HepG2 (cell line): ENCODE measurements around the gene CBLN3. TPM values are rescaled to one million over a fixed set of nuclear protein-coding genes. Genes with fewer than 3 reads are reported as not detected.
A peak's percentile ranks its signal among the peaks of the same experiment; 100 is the strongest.

Experiments used
- ATF5 ChIP-seq: sonication (generic); formaldehyde crosslinking; IDR thresholded peaks from 2 replicates; pipeline ENCODE4 v1.4.0; 2020; ENCODE audit warnings: mild to moderate bottlenecking, low read depth, missing genetic modification reagents
- IKZF1 ChIP-seq: fragments of 450-650 bp; IDR thresholded peaks from 2 replicates; pipeline ENCODE4 v1.7.1; 2016
- MED13 ChIP-seq: sonication (generic); formaldehyde crosslinking; IDR thresholded peaks from 2 replicates; pipeline ENCODE4 v1.5.0; 2020; ENCODE audit warnings: missing genetic modification reagents
- NR2F6 ChIP-seq, 2 experiments: IDR thresholded peaks; 2 replicates each; pipeline ENCODE4 v1.6.1; 2016; ENCODE audit warnings: antibody characterized with exemption in 1 of 2, mild to moderate bottlenecking in 1 of 2
- PTBP1 ChIP-seq: fragments of 200-400 bp; formaldehyde crosslinking; IDR thresholded peaks from 2 replicates; pipeline ENCODE4 v1.6.1; 2018; ENCODE audit warnings: low read length, low read depth; ENCODE audit not compliant: poor library complexity, severe bottlenecking
- RAD21 ChIP-seq: fragments of 450-650 bp; formaldehyde crosslinking; IDR thresholded peaks from 2 replicates; pipeline ENCODE4 v1.5.0; 2020; ENCODE audit warnings: mild to moderate bottlenecking
- RFX5 ChIP-seq: IDR thresholded peaks from 2 replicates; pipeline ENCODE4 v1.6.1; 2011; ENCODE audit warnings: low read depth, low read length, improper control_type of control experiment
- SAFB2 ChIP-seq: sonication (generic); formaldehyde crosslinking; IDR thresholded peaks from 2 replicates; pipeline ENCODE4 v1.5.1; 2020; ENCODE audit warnings: missing genetic modification reagents, low read depth, mild to moderate bottlenecking, borderline replicate concordance
- SRF ChIP-seq: IDR thresholded peaks from 2 replicates; pipeline ENCODE4 v1.6.1; 2011; ENCODE audit warnings: mild to moderate bottlenecking, low read depth, low read length, moderate library complexity
- U2AF1 ChIP-seq: fragments of 200-400 bp; formaldehyde crosslinking; optimal IDR thresholded peaks from 2 replicates; pipeline ENCODE3; 2017; ENCODE audit warnings: mild to moderate bottlenecking, low read depth, low read length
- ZNF235 ChIP-seq: sonication (generic); formaldehyde crosslinking; IDR thresholded peaks from 2 replicates; pipeline ENCODE4 v1.8.1; 2023; ENCODE audit warnings: mild to moderate bottlenecking, missing genetic modification reagents, borderline replicate concordance
- ZNF354B ChIP-seq: sonication (generic); formaldehyde crosslinking; IDR thresholded peaks from 2 replicates; pipeline ENCODE4 v1.8.0; 2022; ENCODE audit warnings: mild to moderate bottlenecking, missing genetic modification reagents
- ZNF547 ChIP-seq: sonication (generic); formaldehyde crosslinking; IDR thresholded peaks from 2 replicates; pipeline ENCODE4 v1.5.1; 2020; ENCODE audit warnings: mild to moderate bottlenecking, missing genetic modification reagents
- ZNF580 ChIP-seq: IDR thresholded peaks from 2 replicates; pipeline ENCODE4 v1.6.1; 2016; ENCODE audit warnings: low read depth, borderline replicate concordance
- ZNF614 ChIP-seq: IDR thresholded peaks from 2 replicates; pipeline ENCODE4 v1.6.1; 2018; ENCODE audit warnings: missing biosample characterization, missing genetic modification reagents, inconsistent platforms, borderline replicate concordance
- polyA plus RNA-seq, 8 experiments: library from polyadenylated mRNA; depleted of rRNA in 3 of 8; stranded (reverse) in 7 of 8; unstranded in 1 of 8; fragments of >200 nt; fragmentation: Illumina TruSeq in 4 of 8; extraction: Trizol in 4 of 8; gene quantifications; 2 replicates each; pipeline versions ENCODE4 v1.2.1 to v1.2.3, GENCODE V29; 2011 to 2016; ENCODE audit warnings: low read depth in 4 of 8, missing spikeins in 1 of 8, mixed read lengths in 1 of 8; ENCODE audit not compliant: insufficient read depth in 1 of 8
- total RNA-seq, 5 experiments: library from RNA; depleted of rRNA; stranded (reverse); fragments of >200 nt; fragmentation: Illumina TruSeq; extraction: Trizol; gene quantifications; 2 replicates each; pipeline ENCODE4 v1.2.3, GENCODE V29; 2016; ENCODE audit warnings: low read depth in 1 of 5
- TF ChIP-seq, protein P1 (sequence below): IDR thresholded peaks from 2 replicates; pipeline ENCODE4 v1.6.1; 2016; ENCODE audit warnings: missing biosample characterization, missing genetic modification reagents, low read depth
- TF ChIP-seq, protein P2 (sequence below): sonication (generic); formaldehyde crosslinking; IDR thresholded peaks from 2 replicates; pipeline ENCODE4 v1.8.1; 2023; ENCODE audit warnings: mild to moderate bottlenecking, missing genetic modification reagents, borderline replicate concordance
- TF ChIP-seq, protein P3 (sequence below): IDR thresholded peaks from 2 replicates; pipeline ENCODE4 v1.6.1; 2016; ENCODE audit warnings: low read depth, missing genetic modification reagents, missing compliant biosample characterization
- TF ChIP-seq, protein P4 (sequence below): sonication (generic); formaldehyde crosslinking; conservative IDR thresholded peaks from 2 replicates; pipeline ENCODE4 v1.4.0; 2020; ENCODE audit warnings: missing genetic modification reagents

Gene CBLN3
- total and polyA plus RNA-seq, 2 of the 13 experiments (the other 11 are each of a cell fraction or from before 2014, with no cell fraction given): 0.66 to 0.98 TPM

- TF ChIP-seq SAFB2 (CRISPR knock-in tag): peak; percentile 26
- no peak; the same call in 1 of the 2 replicates for TF ChIP-seq RFX5
- TF ChIP-seq PTBP1: no peak
- TF ChIP-seq, protein P1, sequence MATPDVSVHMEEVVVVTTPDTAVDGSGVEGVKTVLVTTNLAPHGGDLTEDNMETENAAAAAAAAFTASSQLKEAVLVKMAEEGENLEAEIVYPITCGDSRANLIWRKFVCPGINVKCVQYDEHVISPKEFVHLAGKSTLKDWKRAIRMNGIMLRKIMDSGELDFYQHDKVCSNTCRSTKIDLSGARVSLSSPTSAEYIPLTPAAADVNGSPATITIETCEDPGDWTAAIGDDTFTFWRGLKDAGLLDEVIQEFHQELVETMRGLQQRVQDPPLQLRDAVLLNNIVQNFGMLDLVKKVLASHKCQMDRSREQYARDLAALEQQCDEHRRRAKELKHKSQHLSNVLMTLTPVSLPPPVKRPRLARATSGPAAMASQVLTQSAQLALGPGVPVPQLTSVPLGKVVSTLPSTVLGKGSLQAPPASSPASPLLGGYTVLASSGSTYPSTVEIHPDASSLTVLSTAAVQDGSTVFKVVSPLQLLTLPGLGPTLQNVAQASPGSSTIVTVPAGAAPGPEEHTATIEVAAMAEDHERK: no peak
- TF ChIP-seq RAD21 (CRISPR knock-in tag): peak; percentile 100
- TF ChIP-seq, protein P2, sequence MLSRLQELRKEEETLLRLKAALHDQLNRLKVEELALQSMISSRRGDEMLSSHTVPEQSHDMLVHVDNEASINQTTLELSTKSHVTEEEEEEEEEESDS (CRISPR knock-in tag): no peak
- TF ChIP-seq, protein P3, sequence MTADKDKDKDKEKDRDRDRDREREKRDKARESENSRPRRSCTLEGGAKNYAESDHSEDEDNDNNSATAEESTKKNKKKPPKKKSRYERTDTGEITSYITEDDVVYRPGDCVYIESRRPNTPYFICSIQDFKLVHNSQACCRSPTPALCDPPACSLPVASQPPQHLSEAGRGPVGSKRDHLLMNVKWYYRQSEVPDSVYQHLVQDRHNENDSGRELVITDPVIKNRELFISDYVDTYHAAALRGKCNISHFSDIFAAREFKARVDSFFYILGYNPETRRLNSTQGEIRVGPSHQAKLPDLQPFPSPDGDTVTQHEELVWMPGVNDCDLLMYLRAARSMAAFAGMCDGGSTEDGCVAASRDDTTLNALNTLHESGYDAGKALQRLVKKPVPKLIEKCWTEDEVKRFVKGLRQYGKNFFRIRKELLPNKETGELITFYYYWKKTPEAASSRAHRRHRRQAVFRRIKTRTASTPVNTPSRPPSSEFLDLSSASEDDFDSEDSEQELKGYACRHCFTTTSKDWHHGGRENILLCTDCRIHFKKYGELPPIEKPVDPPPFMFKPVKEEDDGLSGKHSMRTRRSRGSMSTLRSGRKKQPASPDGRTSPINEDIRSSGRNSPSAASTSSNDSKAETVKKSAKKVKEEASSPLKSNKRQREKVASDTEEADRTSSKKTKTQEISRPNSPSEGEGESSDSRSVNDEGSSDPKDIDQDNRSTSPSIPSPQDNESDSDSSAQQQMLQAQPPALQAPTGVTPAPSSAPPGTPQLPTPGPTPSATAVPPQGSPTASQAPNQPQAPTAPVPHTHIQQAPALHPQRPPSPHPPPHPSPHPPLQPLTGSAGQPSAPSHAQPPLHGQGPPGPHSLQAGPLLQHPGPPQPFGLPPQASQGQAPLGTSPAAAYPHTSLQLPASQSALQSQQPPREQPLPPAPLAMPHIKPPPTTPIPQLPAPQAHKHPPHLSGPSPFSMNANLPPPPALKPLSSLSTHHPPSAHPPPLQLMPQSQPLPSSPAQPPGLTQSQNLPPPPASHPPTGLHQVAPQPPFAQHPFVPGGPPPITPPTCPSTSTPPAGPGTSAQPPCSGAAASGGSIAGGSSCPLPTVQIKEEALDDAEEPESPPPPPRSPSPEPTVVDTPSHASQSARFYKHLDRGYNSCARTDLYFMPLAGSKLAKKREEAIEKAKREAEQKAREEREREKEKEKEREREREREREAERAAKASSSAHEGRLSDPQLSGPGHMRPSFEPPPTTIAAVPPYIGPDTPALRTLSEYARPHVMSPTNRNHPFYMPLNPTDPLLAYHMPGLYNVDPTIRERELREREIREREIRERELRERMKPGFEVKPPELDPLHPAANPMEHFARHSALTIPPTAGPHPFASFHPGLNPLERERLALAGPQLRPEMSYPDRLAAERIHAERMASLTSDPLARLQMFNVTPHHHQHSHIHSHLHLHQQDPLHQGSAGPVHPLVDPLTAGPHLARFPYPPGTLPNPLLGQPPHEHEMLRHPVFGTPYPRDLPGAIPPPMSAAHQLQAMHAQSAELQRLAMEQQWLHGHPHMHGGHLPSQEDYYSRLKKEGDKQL (CRISPR knock-in tag): no peak; the same call in 1 of the 2 replicates
- peak; percentile 47 for TF ChIP-seq U2AF1
- TF ChIP-seq ZNF547: no peak
- TF ChIP-seq ATF5 (CRISPR knock-in tag): no peak
- peak; percentile 73 for TF ChIP-seq ZNF580 (CRISPR knock-in tag)
- TF ChIP-seq IKZF1: no peak
- TF ChIP-seq NR2F6 (IDR thresholded peaks at IDR 0.05): no peak
- TF ChIP-seq NR2F6 (CRISPR knock-in tag; IDR thresholded peaks at IDR 0.05): peak; percentile 53; the same call in 1 of the 2 replicates
- TF ChIP-seq ZNF354B (CRISPR knock-in tag): 0 out of 2 replicates have a peak, but pooled peaks have one; percentile 39
- TF ChIP-seq SRF: peak; percentile 25; the same call in 1 of the 2 replicates
- TF ChIP-seq MED13 (CRISPR knock-in tag): no peak
- TF ChIP-seq ZNF614: 0 out of 2 replicates have a peak, but pooled peaks have one; percentile 80
- TF ChIP-seq, protein P4, sequence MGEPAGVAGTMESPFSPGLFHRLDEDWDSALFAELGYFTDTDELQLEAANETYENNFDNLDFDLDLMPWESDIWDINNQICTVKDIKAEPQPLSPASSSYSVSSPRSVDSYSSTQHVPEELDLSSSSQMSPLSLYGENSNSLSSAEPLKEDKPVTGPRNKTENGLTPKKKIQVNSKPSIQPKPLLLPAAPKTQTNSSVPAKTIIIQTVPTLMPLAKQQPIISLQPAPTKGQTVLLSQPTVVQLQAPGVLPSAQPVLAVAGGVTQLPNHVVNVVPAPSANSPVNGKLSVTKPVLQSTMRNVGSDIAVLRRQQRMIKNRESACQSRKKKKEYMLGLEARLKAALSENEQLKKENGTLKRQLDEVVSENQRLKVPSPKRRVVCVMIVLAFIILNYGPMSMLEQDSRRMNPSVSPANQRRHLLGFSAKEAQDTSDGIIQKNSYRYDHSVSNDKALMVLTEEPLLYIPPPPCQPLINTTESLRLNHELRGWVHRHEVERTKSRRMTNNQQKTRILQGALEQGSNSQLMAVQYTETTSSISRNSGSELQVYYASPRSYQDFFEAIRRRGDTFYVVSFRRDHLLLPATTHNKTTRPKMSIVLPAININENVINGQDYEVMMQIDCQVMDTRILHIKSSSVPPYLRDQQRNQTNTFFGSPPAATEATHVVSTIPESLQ (CRISPR knock-in tag): peak; percentile 83
- TF ChIP-seq ZNF235: no peak
Observed at GRCh38 chr14:24431569-24432258, 2.2 kb upstream of the CBLN3 start (continued).
